Adrenal gland (tissue), 12 donors: Measurements from ENCODE around the gene RNH1. TPM values are rescaled to one million over a fixed set of nuclear protein-coding genes. Genes with fewer than 3 reads are reported as not detected.
A peak's percentile ranks its signal among the peaks of the same experiment; 100 is the strongest.

Experiments
- DNase-seq, 7 donors: peaks; one replicate each; pipeline ENCODE4 v3.0.0-alpha.2; 2019 to 2020
- H3K27ac ChIP-seq, 5 donors: fragments of 200-600 bp; sonication (generic) in 4 of 5; 1 replicate in 3 of 5; 2 replicates in 2 of 5; pipeline versions ENCODE4 v1.5.1 to v1.8.0; 2016 to 2020; ENCODE audit warnings: mild to moderate bottlenecking in 1 of 5
- H3K27me3 ChIP-seq: fragments of 200-600 bp; 2 replicates; pipeline ENCODE4 v1.8.0; 2021
- H3K36me3 ChIP-seq, 2 donors: fragments of 200-600 bp; replicated peaks in 1 of 2; 1 replicate in 1 of 2; 2 replicates in 1 of 2; pipeline versions ENCODE4 v1.5.1 to v1.8.0; 2018 to 2022
- H3K4me1 ChIP-seq, 2 donors: fragments of 200-600 bp; replicated peaks in 1 of 2; 1 replicate in 1 of 2; 2 replicates in 1 of 2; pipeline versions ENCODE4 v1.5.1 to v1.8.0; 2018 to 2021
- H3K4me3 ChIP-seq, 4 donors: fragments of 200-600 bp; sonication (generic) in 3 of 4; one replicate each; pipeline ENCODE4 v1.5.1; 2016 to 2018
- H3K9me3 ChIP-seq, 3 donors: fragments of 200-600 bp; sonication (generic) in 1 of 3; replicated peaks in 1 of 3; 1 replicate in 2 of 3; 2 replicates in 1 of 3; pipeline versions ENCODE4 v1.5.1 to v1.8.0; 2016 to 2021
- CTCF ChIP-seq, 6 experiments: fragments of 450-650 bp in 4 of 6; fragments of 200-600 bp in 2 of 6; sonication (generic) in 1 of 6; IDR thresholded peaks; 1 replicate in 5 of 6; 2 replicates in 1 of 6; pipeline versions ENCODE4 v1.5.1 to v1.8.0; 2016 to 2021; ENCODE audit warnings: antibody characterized with exemption in 6 of 6, mild to moderate bottlenecking in 2 of 6, moderate library complexity in 1 of 6
- POLR2A ChIP-seq, 2 donors: fragments of 450-650 bp; IDR thresholded peaks; one replicate each; pipeline ENCODE4 v1.6.1; 2017; ENCODE audit warnings: antibody characterized with exemption in 2 of 2, mild to moderate bottlenecking in 2 of 2, moderate library complexity in 1 of 2
- WGBS, 4 donors: extraction: QIAGEN DNeasy Blood & Tissue Kit in 2 of 4; methylation state at CpG; one replicate each; pipeline versions ENCODE4 v1.1.5 to v1.1.7; 2013 to 2017; 5-methylcytosine and 5-hydroxymethylcytosine counted together
- intact Hi-C, 2 donors: fragments of 100-400 bp; cut with DNase I; formaldehyde crosslinking; loops; one replicate each; pipeline versions ENCODE4 v1.14.1 to v1.15.0; 2022 to 2023
- polyA plus RNA-seq, 3 donors: library from polyadenylated mRNA; stranded (reverse); fragments of 200-250 nt in 2 of 3; fragments of 350-450 nt in 1 of 3; fragmentation: Illumina TruSeq in 1 of 3; extraction: RNeasy Lipid Tissue Mini Kit (QIAGEN cat#74804) in 1 of 3; gene quantifications; one replicate each; pipeline ENCODE4 v1.2.3, GENCODE V29; 2013 to 2014
- total RNA-seq, 9 donors: library from RNA; depleted of rRNA in 4 of 9; stranded (reverse); fragments of >200 nt in 4 of 9; fragments of 120-200 nt in 1 of 9; fragmentation: NEBNext Ultra II Directional in 1 of 9; extraction: Animal tissue kit (Norgen Biotek cat#: 25700) in 1 of 9; gene quantifications; one replicate each; pipeline versions ENCODE4 v1.1.0 to v1.2.4, GENCODE V29; 2013 to 2023
- donor health status: healthy with polysubstance abuse.
- donor health status: Bipolar disorder and iron deficiency.
- donor health status: DM: yes; HTN: yes; CAD: no.
- donor health status: DM: no; HTN: no; CAD: no.
- donor health status: DM: no; HTN: no; CAD: no.
- donor health status: DM: yes; HTN: yes; CAD: no.

RNH1 gene
- total and polyA plus RNA-seq, 12 donors = 36.3 to 342 (median 205) TPM

- Histone ChIP-seq H3K27ac (no peak overlapping the region), H3K27me3 (no peaks in the 10 kb centered on the region), H3K9me3 (no peaks in the 10 kb centered on the region), H3K4me3 (peak overlapping the region in 1 of 4 donors; percentile 55), H3K4me1 (peaks cover 14 to 26% of the 10 kb centered on the region in 2 donors), H3K36me3 (peaks cover 0 to 9% of the 10 kb centered on the region in 2 donors)
- TF ChIP-seq POLR2A (IDR thresholded peaks at IDR 0.05) = no peak
- no peak for TF ChIP-seq CTCF (IDR thresholded peaks at IDR 0.05)
- peak in 1 of 7 donors; percentile 25 for DNase-seq
- intact Hi-C loops = no loop called here
- 47 to 100% (median 60%) methylated on average over 2 to 19 of the region's 19 CpGs for WGBS, 4 donors
These were observed 30.8 kb upstream of the RNH1 start for GRCh38 chr11:537622-538430.

GRCh38 chr11:536841-537621, 30.0 kb upstream of the RNH1 start, which contains the start of gene LRRC56:
TSS of gene LRRC56 (plus strand) at chr11:537527. CDS start at chr11:540685, 3,158 bp downstream.
- 3 to 10% (median 5%) methylated on average over 4 to 93 of the region's 93 CpGs for WGBS, 4 donors
- Histone ChIP-seq H3K9me3 (no peaks in the 10 kb centered on the region), H3K4me1 (peaks cover 14 to 26% of the 10 kb centered on the region in 2 donors), H3K27ac (no peak within 1 kb of the TSS), H3K4me3 (peak within 1 kb of the TSS in 1 of 4 donors; percentile 55), H3K27me3 (no peaks in the 10 kb centered on the region), H3K36me3 (peaks cover 0 to 17% of the 10 kb centered on the region in 2 donors)
- TF ChIP-seq POLR2A (IDR thresholded peaks at IDR 0.05) (peak in 1 of 2 donors; percentile 15), CTCF (IDR thresholded peaks at IDR 0.05) (no peak)
- intact Hi-C loops = no loop called here
- peak; percentile 65 to 90 (median 77) for DNase-seq

GRCh38 chr11:535519-536454, 28.7 kb upstream of the RNH1 start, which contains the start of gene HRAS:
TSS of gene HRAS (minus strand) at chr11:535576.
- Histone ChIP-seq H3K9me3 (no peaks in the 10 kb centered on the region), H3K4me3 (peak within 1 kb of the TSS; percentile 40 to 91 (median 80)), H3K36me3 (peaks cover 0 to 27% of the 10 kb centered on the region in 2 donors), H3K27ac (peak within 1 kb of the TSS in 2 of 5 donors; percentile 74 to 82), H3K4me1 (peaks cover 14 to 26% of the 10 kb centered on the region in 2 donors), H3K27me3 (no peaks in the 10 kb centered on the region)
- DNase-seq = peak; percentile 93 to 95 (median 95)
- 1 to 34% (median 3%) methylated on average over 9 to 97 of the region's 97 CpGs for WGBS, 4 donors
- TF ChIP-seq CTCF (IDR thresholded peaks at IDR 0.05) (no peak), POLR2A (IDR thresholded peaks at IDR 0.05) (peak in 1 of 2 donors; percentile 61)
- intact Hi-C loops = no loop called here
